ENCODE measurements around the gene MAN2A1. TPM values are rescaled to one million over a fixed set of nuclear protein-coding genes. Genes with fewer than 3 reads are reported as not detected.

The MAN2A1 gene
- total RNA-seq, 2 donors from 2014 or later = 81.2 to 104 TPM

GRCh38 chr5:109901628-109901981, 211.9 kb downstream of the MAN2A1 start:
- no peaks in the 10 kb centered on the region for H3K4me1 ChIP-seq
- intact Hi-C loops (cut with DNase I) = no loop called here
- H3K36me3 ChIP-seq = no peaks in the 10 kb centered on the region
- TF ChIP-seq, protein P1, sequence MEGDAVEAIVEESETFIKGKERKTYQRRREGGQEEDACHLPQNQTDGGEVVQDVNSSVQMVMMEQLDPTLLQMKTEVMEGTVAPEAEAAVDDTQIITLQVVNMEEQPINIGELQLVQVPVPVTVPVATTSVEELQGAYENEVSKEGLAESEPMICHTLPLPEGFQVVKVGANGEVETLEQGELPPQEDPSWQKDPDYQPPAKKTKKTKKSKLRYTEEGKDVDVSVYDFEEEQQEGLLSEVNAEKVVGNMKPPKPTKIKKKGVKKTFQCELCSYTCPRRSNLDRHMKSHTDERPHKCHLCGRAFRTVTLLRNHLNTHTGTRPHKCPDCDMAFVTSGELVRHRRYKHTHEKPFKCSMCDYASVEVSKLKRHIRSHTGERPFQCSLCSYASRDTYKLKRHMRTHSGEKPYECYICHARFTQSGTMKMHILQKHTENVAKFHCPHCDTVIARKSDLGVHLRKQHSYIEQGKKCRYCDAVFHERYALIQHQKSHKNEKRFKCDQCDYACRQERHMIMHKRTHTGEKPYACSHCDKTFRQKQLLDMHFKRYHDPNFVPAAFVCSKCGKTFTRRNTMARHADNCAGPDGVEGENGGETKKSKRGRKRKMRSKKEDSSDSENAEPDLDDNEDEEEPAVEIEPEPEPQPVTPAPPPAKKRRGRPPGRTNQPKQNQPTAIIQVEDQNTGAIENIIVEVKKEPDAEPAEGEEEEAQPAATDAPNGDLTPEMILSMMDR (IDR thresholded peaks at IDR 0.05) = no peak
- no peak for DNase-seq
- no peaks in the 10 kb centered on the region for H3K27me3 ChIP-seq
- H3K9ac ChIP-seq (ENCODE audit: low read depth in 2 of 2, low read length in 2 of 2) = no peak overlapping the region
- no peaks in the 10 kb centered on the region for H3K9me3 ChIP-seq
- H3K27ac ChIP-seq = no peak overlapping the region
- H3K4me3 ChIP-seq = no peak overlapping the region

DNA sequence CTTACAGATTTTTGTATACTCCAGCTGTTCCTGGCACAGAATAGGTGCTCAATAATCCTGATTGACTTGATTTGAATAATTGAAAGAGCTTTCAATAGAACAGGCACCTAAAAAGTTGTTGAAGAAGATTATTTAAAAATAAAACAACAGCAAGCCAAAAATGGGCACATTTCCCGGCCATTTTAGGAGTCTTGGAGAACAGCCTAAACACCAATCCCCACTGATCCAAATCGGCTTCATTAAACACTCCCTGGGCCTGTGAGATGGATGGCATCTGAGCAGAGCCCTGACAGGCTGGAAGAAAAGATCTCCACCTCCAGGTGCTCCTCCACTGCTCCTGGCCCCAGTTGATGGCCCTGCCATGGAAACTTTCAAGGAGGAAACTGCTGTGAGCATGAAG, 213.3 kb downstream of the MAN2A1 start:
- Histone ChIP-seq H3K9ac (ENCODE audit: low read depth in 2 of 2, low read length in 2 of 2) (no peak overlapping the region), H3K4me3 (no peak overlapping the region)
- TF ChIP-seq, protein P1 (IDR thresholded peaks at IDR 0.05) = no peak

GRCh38 chr5:109905906-109906305, 216.2 kb downstream of the MAN2A1 start:
- H3K27me3 ChIP-seq = no peaks in the 10 kb centered on the region
- TF ChIP-seq, protein P1 (IDR thresholded peaks at IDR 0.05) = no peak

More for the DNA sequence above, 213.3 kb downstream of the MAN2A1 start:
- H3K9me3 ChIP-seq = no peaks in the 10 kb centered on the region
- intact Hi-C loops (cut with DNase I) = no loop called here
- no peak for DNase-seq
- H3K27me3 ChIP-seq = no peaks in the 10 kb centered on the region
- no peaks in the 10 kb centered on the region for H3K4me1 ChIP-seq
- H3K36me3 ChIP-seq = no peaks in the 10 kb centered on the region
- H3K27ac ChIP-seq = no peak overlapping the region

DNA sequence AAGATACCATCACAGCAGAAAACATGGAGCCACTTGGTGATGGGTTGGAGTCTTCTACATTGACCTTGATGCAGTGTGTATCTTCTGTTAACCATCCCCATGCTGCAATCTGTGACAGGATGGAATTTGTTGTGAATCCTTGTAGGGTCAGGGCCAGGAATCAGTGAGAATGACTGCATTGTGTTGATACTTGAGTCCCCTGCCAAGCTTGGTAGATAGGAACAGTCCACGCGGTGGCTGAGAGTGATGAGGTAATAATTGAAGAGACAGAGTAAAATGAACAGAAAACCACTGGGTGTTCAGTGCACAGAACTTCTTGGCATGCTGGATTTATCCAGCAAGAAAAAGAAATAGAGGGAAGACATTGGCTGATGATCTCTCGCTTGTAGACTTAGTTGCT, 217.5 kb downstream of the MAN2A1 start:
- no peak overlapping the region for H3K9ac ChIP-seq (ENCODE audit: low read depth in 2 of 2, low read length in 2 of 2)
- H3K27ac ChIP-seq = no peak overlapping the region
- no peak overlapping the region for H3K4me3 ChIP-seq
- DNase-seq = no peak
- intact Hi-C loops (cut with DNase I) = no loop called here
- H3K36me3 ChIP-seq = no peaks in the 10 kb centered on the region
- no peaks in the 10 kb centered on the region for H3K27me3 ChIP-seq
- no peaks in the 10 kb centered on the region for H3K4me1 ChIP-seq
- TF ChIP-seq, protein P1 (IDR thresholded peaks at IDR 0.05) = no peak
- no peaks in the 10 kb centered on the region for H3K9me3 ChIP-seq

More at GRCh38 chr5:109905906-109906305, 216.2 kb downstream of the MAN2A1 start:
- Histone ChIP-seq H3K27ac (no peak overlapping the region), H3K9me3 (no peaks in the 10 kb centered on the region), H3K9ac (ENCODE audit: low read depth in 2 of 2, low read length in 2 of 2) (no peak overlapping the region), H3K4me1 (no peaks in the 10 kb centered on the region), H3K4me3 (no peak overlapping the region), H3K36me3 (no peaks in the 10 kb centered on the region)
- DNase-seq = no peak
- intact Hi-C loops (cut with DNase I) = no loop called here

DNA sequence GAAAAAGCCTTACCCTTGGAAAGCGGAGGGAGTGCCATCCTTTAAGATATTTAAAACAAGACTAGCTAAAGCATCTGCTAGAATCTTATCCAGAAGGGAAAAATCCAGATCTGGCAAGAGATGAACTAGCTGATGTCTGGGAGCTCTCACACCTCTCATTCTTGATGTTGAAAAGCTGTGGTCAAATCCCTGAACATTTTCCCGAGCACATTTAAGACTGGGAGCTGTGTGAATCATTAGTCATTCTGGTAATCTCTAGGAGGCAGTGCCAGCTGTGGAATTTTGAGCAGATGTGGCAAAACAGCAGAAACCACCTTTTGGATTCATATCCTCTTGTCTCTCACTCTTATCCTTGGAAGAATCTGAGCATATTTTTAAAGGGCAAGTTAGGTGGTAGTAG, 218.0 kb downstream of the MAN2A1 start:
- TF ChIP-seq, protein P1 (IDR thresholded peaks at IDR 0.05) = no peak
- intact Hi-C loops (cut with DNase I) = no loop called here
- Histone ChIP-seq H3K36me3 (no peaks in the 10 kb centered on the region), H3K4me3 (no peak overlapping the region), H3K27ac (no peak overlapping the region), H3K27me3 (no peaks in the 10 kb centered on the region), H3K9me3 (no peaks in the 10 kb centered on the region), H3K4me1 (no peaks in the 10 kb centered on the region), H3K9ac (ENCODE audit: low read depth in 2 of 2, low read length in 2 of 2) (no peak overlapping the region)
- no peak for DNase-seq

- Histone ChIP-seq H3K4me3 (no peak overlapping the region), H3K27ac (no peak overlapping the region), H3K4me1 (no peaks in the 10 kb centered on the region), H3K36me3 (no peaks in the 10 kb centered on the region), H3K9ac (ENCODE audit: low read depth in 2 of 2, low read length in 2 of 2) (no peak overlapping the region), H3K27me3 (no peaks in the 10 kb centered on the region), H3K9me3 (no peaks in the 10 kb centered on the region)
- DNase-seq = no peak
- TF ChIP-seq, protein P1 (IDR thresholded peaks at IDR 0.05) = no peak
- intact Hi-C loops (cut with DNase I) = no loop called here
These were observed 218.6 kb downstream of the MAN2A1 start for GRCh38 chr5:109908366-109908765.

Measured in colonic mucosa (tissue), 4 donors.